ENCODE measurements around the gene WDR5. TPM values are rescaled to one million over a fixed set of nuclear protein-coding genes. Genes with fewer than 3 reads are reported as not detected.

The WDR5 gene
- 57.6 to 63.7 TPM (median 62.3 TPM) in 5 replicates for total RNA-seq (2022; extraction: Qiagen RNA extraction; ENCODE audit: low read depth)

GRCh38 chr9:134135343-134136117 lies at the start of gene WDR5:
Gene WDR5, plus strand, starts transcription at chr9:134136082. Its CDS starts 3,796 bp downstream, at chr9:134139878.

Other genes with a start within 250 kb of the WDR5 start
- 35.9 to 45.9 TPM (median 40.6 TPM) in 5 replicates for gene VAV2, start 143.8 kb upstream of the WDR5 start, total RNA-seq (2022; extraction: Qiagen RNA extraction; ENCODE audit: low read depth)
- gene BRD3OS, start 110.6 kb upstream of the WDR5 start, total RNA-seq (2022; extraction: Qiagen RNA extraction; ENCODE audit: low read depth): 14.8 to 19.0 TPM (median 16.9 TPM) in 5 replicates
- 14.2 to 22.1 TPM (median 20.5 TPM) in 5 replicates for gene BRD3, start 68.1 kb upstream of the WDR5 start, total RNA-seq (2022; extraction: Qiagen RNA extraction; ENCODE audit: low read depth)
- not detected in 5 replicates for gene RNU6ATAC, start 28.5 kb downstream of the WDR5 start, total RNA-seq (2022; extraction: Qiagen RNA extraction; ENCODE audit: low read depth)
- 27.6 to 38.4 TPM (median 34.9 TPM) in 5 replicates for gene RXRA, start 190.4 kb downstream of the WDR5 start, total RNA-seq (2022; extraction: Qiagen RNA extraction; ENCODE audit: low read depth)

Measured in A549 treated with CpdA at 1 μM for 4 hours (cell line).